ENCODE measurements around the gene HSP90B1. TPM values are rescaled to one million over a fixed set of nuclear protein-coding genes. Genes with fewer than 3 reads are reported as not detected.

HSP90B1 gene
- total RNA-seq, 1 experiment from 2014 or later, result 476 TPM

GRCh38 chr12:103912069-103912468, 18.1 kb upstream of the HSP90B1 start:
- Histone ChIP-seq H3K79me2 (ENCODE audit: low read length) (no peaks in the 10 kb centered on the region), H3K27me3 (ENCODE audit: low read length) (no peaks in the 10 kb centered on the region), H3K36me3 (ENCODE audit: low read depth, low read length) (no peaks in the 10 kb centered on the region), H3K4me1 (ENCODE audit: insufficient read depth, low read length) (no peaks in the 10 kb centered on the region), H3K4me2 (ENCODE audit: low read length) (no peak overlapping the region), H4K20me1 (ENCODE audit: low read length) (no peaks in the 10 kb centered on the region), H3K27ac (ENCODE audit: low read length) (no peak overlapping the region), H3K9me2 (replicated peaks; ENCODE audit: low read length) (no peaks in the 10 kb centered on the region), H3K9me3 (ENCODE audit: low read length) (0 out of 2 replicates have a peak, but pooled peaks cover 1% of the 10 kb centered on the region), H3K4me3 (ENCODE audit: low read length) (no peak overlapping the region), H3F3A (ENCODE audit: low read length, unreplicated experiment) (no peaks in the 10 kb centered on the region), H2AFZ (ENCODE audit: low read length) (no peak overlapping the region), H3K9ac (ENCODE audit: low read length) (no peak overlapping the region)
- ChIA-PET POLR2A (ENCODE audit: unreplicated experiment) (no interaction called here), CTCF (no interaction called here)
- DNase-seq (no peak), ATAC-seq (no peak)
- no peak for TF ChIP-seq EZH2phosphoT487 (IDR thresholded peaks at IDR 0.05; ENCODE audit: borderline replicate concordance, low read length)
- TF ChIP-seq CTCF (conservative IDR thresholded peaks at IDR 0.05; ENCODE audit: low read depth, low read length), result no peak
- no peak for TF ChIP-seq EZH2 (IDR thresholded peaks at IDR 0.05; ENCODE audit: low read length, unreplicated experiment)
- intact Hi-C loops (cut with micrococcal nuclease), result no loop called here
- no TSS peak for BruUV-seq (replicated peaks)

GRCh38 chr12:103913100-103913499, 17.1 kb upstream of the HSP90B1 start:
- no peaks in the 10 kb centered on the region for H3K36me3 ChIP-seq (ENCODE audit: low read depth, low read length)
- H3K9ac ChIP-seq (ENCODE audit: low read length), result no peak overlapping the region
- no peak overlapping the region for H3K4me2 ChIP-seq (ENCODE audit: low read length)
- intact Hi-C loops (cut with micrococcal nuclease), result no loop called here
- BruUV-seq (replicated peaks), result no TSS peak
- no peaks in the 10 kb centered on the region for H4K20me1 ChIP-seq (ENCODE audit: low read length)
- DNase-seq (no peak), ATAC-seq (no peak)
- no peaks in the 10 kb centered on the region for H3K9me2 ChIP-seq (replicated peaks; ENCODE audit: low read length)
- no peak overlapping the region for H3K27ac ChIP-seq (ENCODE audit: low read length)
- H3F3A ChIP-seq (ENCODE audit: low read length, unreplicated experiment), result no peaks in the 10 kb centered on the region
- CTCF ChIA-PET, result no interaction called here
- H3K27me3 ChIP-seq (ENCODE audit: low read length), result no peaks in the 10 kb centered on the region
- H3K79me2 ChIP-seq (ENCODE audit: low read length), result no peaks in the 10 kb centered on the region
- no peak overlapping the region for H2AFZ ChIP-seq (ENCODE audit: low read length)
- H3K9me3 ChIP-seq (ENCODE audit: low read length), result 0 out of 2 replicates have a peak, but pooled peaks cover 5% of the 10 kb centered on the region
- POLR2A ChIA-PET (ENCODE audit: unreplicated experiment), result no interaction called here
- TF ChIP-seq CTCF (conservative IDR thresholded peaks at IDR 0.05; ENCODE audit: low read depth, low read length) (no peak), EZH2 (IDR thresholded peaks at IDR 0.05; ENCODE audit: low read length, unreplicated experiment) (no peak)
- H3K4me3 ChIP-seq (ENCODE audit: low read length), result no peak overlapping the region
- no peaks in the 10 kb centered on the region for H3K4me1 ChIP-seq (ENCODE audit: insufficient read depth, low read length)

- Histone ChIP-seq H3K27ac (ENCODE audit: low read length) (no peak overlapping the region), H3F3A (ENCODE audit: low read length, unreplicated experiment) (no peaks in the 10 kb centered on the region), H3K79me2 (ENCODE audit: low read length) (no peaks in the 10 kb centered on the region), H3K36me3 (ENCODE audit: low read depth, low read length) (no peaks in the 10 kb centered on the region), H3K9me3 (ENCODE audit: low read length) (0 out of 2 replicates have a peak, but pooled peaks cover 5% of the 10 kb centered on the region), H3K9ac (ENCODE audit: low read length) (no peak overlapping the region), H3K4me1 (ENCODE audit: insufficient read depth, low read length) (no peaks in the 10 kb centered on the region), H3K27me3 (ENCODE audit: low read length) (no peaks in the 10 kb centered on the region), H3K4me3 (ENCODE audit: low read length) (no peak overlapping the region), H2AFZ (ENCODE audit: low read length) (no peak overlapping the region), H3K9me2 (replicated peaks; ENCODE audit: low read length) (no peaks in the 10 kb centered on the region), H3K4me2 (ENCODE audit: low read length) (no peak overlapping the region), H4K20me1 (ENCODE audit: low read length) (no peaks in the 10 kb centered on the region)
- TF ChIP-seq EZH2 (IDR thresholded peaks at IDR 0.05; ENCODE audit: low read length, unreplicated experiment) (no peak), EZH2phosphoT487 (IDR thresholded peaks at IDR 0.05; ENCODE audit: borderline replicate concordance, low read length) (no peak), CTCF (conservative IDR thresholded peaks at IDR 0.05; ENCODE audit: low read depth, low read length) (no peak)
- POLR2A ChIA-PET (ENCODE audit: unreplicated experiment), result no interaction called here
- no TSS peak for BruUV-seq (replicated peaks)
- intact Hi-C loops (cut with micrococcal nuclease), result no loop called here
- CTCF ChIA-PET, result interaction anchor here (1.1 kb wide), 1 partner anchor 31 kb away, joined by 4 read pairs; no protein-coding TSS in a partner anchor
- ATAC-seq (no peak), DNase-seq (no peak)
Observed at GRCh38 chr12:103915306-103915705, 14.9 kb upstream of the HSP90B1 start.

Data from PC-3 (cell line).